HG03066 (cell line): ENCODE data around the gene KAT14.
"Not testable (repeated sequence)": the region's sequence is repeated elsewhere in the genome, so short reads cannot be mapped to it uniquely, and the experiment has no call there.

Experiments used
- ATAC-seq: cut with Tn5 transposase; IDR thresholded peaks from one replicate; pipeline ENCODE4 v1.9.1; 2021; ENCODE audit warnings: low read depth; ENCODE audit not compliant: unreplicated experiment

KAT14 gene

GRCh38 chr20:18144541-18145099 is 7.0 kb downstream of the KAT14 start:
- no peak for ATAC-seq

GRCh38 chr20:18154342-18154741 is 16.7 kb downstream of the KAT14 start:
- no peak for ATAC-seq

GRCh38 chr20:18156045-18156444 is 18.4 kb downstream of the KAT14 start:
- ATAC-seq = no peak

- no peak for ATAC-seq
Observed at GRCh38 chr20:18164356-18164755, 26.7 kb downstream of the KAT14 start.

GRCh38 chr20:18165553-18165952 is 27.9 kb downstream of the KAT14 start:
- no peak for ATAC-seq

GRCh38 chr20:18166241-18166881 is 28.7 kb downstream of the KAT14 start:
- ATAC-seq = no peak

- ATAC-seq = no peak
Observed at GRCh38 chr20:18166950-18167349, 29.3 kb downstream of the KAT14 start.

GRCh38 chr20:18172379-18172778 is 34.7 kb downstream of the KAT14 start:
- no peak for ATAC-seq

GRCh38 chr20:18174906-18175683 is 37.4 kb downstream of the KAT14 start:
- ATAC-seq = no peak

- ATAC-seq = no peak
Observed at GRCh38 chr20:18176318-18176785, 38.7 kb downstream of the KAT14 start.

- not testable (repeated sequence) for ATAC-seq
Observed at GRCh38 chr20:18180366-18180765, 42.7 kb downstream of the KAT14 start.

GRCh38 chr20:18180815-18181214 is 43.2 kb downstream of the KAT14 start:
- no peak for ATAC-seq

GRCh38 chr20:18187020-18187419 is 49.4 kb downstream of the KAT14 start:
- ATAC-seq = no peak

GRCh38 chr20:18188434-18188833 is 50.8 kb downstream of the KAT14 start:
- no peak for ATAC-seq

- ATAC-seq = no peak
Observed at GRCh38 chr20:18190338-18191233, 52.9 kb downstream of the KAT14 start.

GRCh38 chr20:18191306-18191705 is 53.6 kb downstream of the KAT14 start:
- no peak for ATAC-seq

GRCh38 chr20:18194461-18194860 is 56.8 kb downstream of the KAT14 start:
- not testable (repeated sequence) for ATAC-seq

- no peak for ATAC-seq
Observed at GRCh38 chr20:18195931-18196330, 58.3 kb downstream of the KAT14 start.

- ATAC-seq = no peak
Observed at GRCh38 chr20:18197382-18198070, 59.9 kb downstream of the KAT14 start.

- ATAC-seq = no peak
Observed at GRCh38 chr20:18202966-18203365, 65.3 kb downstream of the KAT14 start.
